Activated B cell treated with CpG ODN at 0.5 μM for 24 hours (primary cell): ENCODE results near the gene RPRD2. TPM values are rescaled to one million over a fixed set of nuclear protein-coding genes. Genes with fewer than 3 reads are reported as not detected.

ENCODE experiments used
- ATAC-seq: fragments of 200-7000 bp; cut with Tn5 transposase; one replicate; pipeline ENCODE4 v1.10.0; 2021; ENCODE audit warnings: low read depth, mild to moderate bottlenecking, moderate library complexity
- CTCF ChIA-PET: fragments of 350-600 bp; sonication (Branson Sonifier 250); formaldehyde crosslinking; loops from one replicate; lab custom pipeline; 2021; ENCODE audit warnings: antibody characterized with exemption; lab: Charles Lee
- POLR2A ChIA-PET: fragments of 350-600 bp; sonication (Branson Sonifier 250); formaldehyde crosslinking; loops from one replicate; lab custom pipeline; 2021; ENCODE audit warnings: antibody characterized with exemption; lab: Charles Lee
- DNase-seq: peaks from one replicate; pipeline ENCODE4 v3.0.0; 2022
- H3K27ac Mint-ChIP-seq: one replicate; pipeline ENCODE4 v1.8.0; 2020; ENCODE audit warnings: mixed read lengths
- H3K27me3 Mint-ChIP-seq: one replicate; pipeline ENCODE4 v1.8.0; 2021; ENCODE audit warnings: mixed read lengths
- H3K36me3 Mint-ChIP-seq: one replicate; pipeline ENCODE4 v1.8.0; 2021; ENCODE audit warnings: low read depth, mixed read lengths
- H3K4me1 Mint-ChIP-seq: one replicate; pipeline ENCODE4 v1.8.0; 2021; ENCODE audit warnings: mixed read lengths
- H3K4me3 Mint-ChIP-seq: one replicate; pipeline ENCODE4 v1.8.0; 2020; ENCODE audit warnings: mild to moderate bottlenecking, mixed read lengths
- H3K9me3 Mint-ChIP-seq: one replicate; pipeline ENCODE4 v1.8.0; 2020; ENCODE audit warnings: mixed read lengths
- CTCF ChIP-seq: fragments of 200-600 bp; IDR thresholded peaks from one replicate; pipeline ENCODE4 v1.8.0; 2022; ENCODE audit warnings: antibody characterized with exemption, mild to moderate bottlenecking
- intact Hi-C: fragments of 100-400 bp; cut with micrococcal nuclease; formaldehyde crosslinking; loops from one replicate; pipeline ENCODE4 v1.15.1; 2024
- total RNA-seq: library from RNA; stranded (reverse); gene quantifications from 2 replicates; pipeline ENCODE4 v1.2.3, GENCODE V29; 2022

Gene RPRD2
- total RNA-seq, 1 donor from 2014 or later, result 28.6 TPM

- H3K27me3 Mint-ChIP-seq, result no peaks in the 10 kb centered on the region
- no peak overlapping the region for H3K4me3 Mint-ChIP-seq
- no peak overlapping the region for H3K27ac Mint-ChIP-seq
- H3K4me1 Mint-ChIP-seq, result peaks cover 2% of the 10 kb centered on the region
- peaks cover 36% of the 10 kb centered on the region for H3K36me3 Mint-ChIP-seq
- ATAC-seq (no peak), DNase-seq (no peak)
- ChIA-PET POLR2A (no interaction called here), CTCF (no interaction called here)
- TF ChIP-seq CTCF, result no peak
- intact Hi-C loops, result no loop called here
- no peaks in the 10 kb centered on the region for H3K9me3 Mint-ChIP-seq
Observed at GRCh38 chr1:150508982-150509381, 145.0 kb downstream of the RPRD2 start.

GRCh38 chr1:150511551-150511950, 147.6 kb downstream of the RPRD2 start:
- CTCF ChIA-PET, result no interaction called here
- Mint-ChIP-seq H3K9me3 (no peaks in the 10 kb centered on the region), H3K4me1 (peaks cover 14% of the 10 kb centered on the region), H3K27me3 (no peaks in the 10 kb centered on the region), H3K27ac (no peak overlapping the region), H3K36me3 (peaks cover 11% of the 10 kb centered on the region), H3K4me3 (no peak overlapping the region)
- no peak for TF ChIP-seq CTCF
- intact Hi-C loops, result no loop called here
- DNase-seq, result no peak
- ATAC-seq, result no peak
- POLR2A ChIA-PET, result interaction anchor here (0.6 kb wide), 1 partner anchor 58 kb away, joined by 5 read pairs; no protein-coding TSS in a partner anchor

- H3K9me3 Mint-ChIP-seq, result no peaks in the 10 kb centered on the region
- peaks cover 5% of the 10 kb centered on the region for H3K36me3 Mint-ChIP-seq
- intact Hi-C loops, result no loop called here
- CTCF ChIA-PET, result no interaction called here
- H3K4me3 Mint-ChIP-seq, result no peak overlapping the region
- TF ChIP-seq CTCF, result no peak
- no peak for DNase-seq
- H3K27me3 Mint-ChIP-seq, result no peaks in the 10 kb centered on the region
- H3K27ac Mint-ChIP-seq, result no peak overlapping the region
- peaks cover 19% of the 10 kb centered on the region for H3K4me1 Mint-ChIP-seq
- ATAC-seq, result no peak
- POLR2A ChIA-PET, result interaction anchor here (0.6 kb wide), 1 partner anchor 346 kb away, joined by 3 read pairs; no protein-coding TSS in a partner anchor
Observed at GRCh38 chr1:150511985-150512660, 148.2 kb downstream of the RPRD2 start.

- no peak overlapping the region for H3K27ac Mint-ChIP-seq
- no peak overlapping the region for H3K4me3 Mint-ChIP-seq
- peaks cover under 1% of the 10 kb centered on the region for H3K36me3 Mint-ChIP-seq
- ChIA-PET CTCF (no interaction called here), POLR2A (interaction anchor here (0.6 kb wide), 1 partner anchor 345 kb away, joined by 3 read pairs; no protein-coding TSS in a partner anchor)
- intact Hi-C loops, result no loop called here
- H3K9me3 Mint-ChIP-seq, result no peaks in the 10 kb centered on the region
- H3K27me3 Mint-ChIP-seq, result no peaks in the 10 kb centered on the region
- peaks cover 27% of the 10 kb centered on the region for H3K4me1 Mint-ChIP-seq
- no peak for TF ChIP-seq CTCF
- ATAC-seq (no peak), DNase-seq (no peak)
Observed at GRCh38 chr1:150512846-150513245, 148.9 kb downstream of the RPRD2 start.

DNA sequence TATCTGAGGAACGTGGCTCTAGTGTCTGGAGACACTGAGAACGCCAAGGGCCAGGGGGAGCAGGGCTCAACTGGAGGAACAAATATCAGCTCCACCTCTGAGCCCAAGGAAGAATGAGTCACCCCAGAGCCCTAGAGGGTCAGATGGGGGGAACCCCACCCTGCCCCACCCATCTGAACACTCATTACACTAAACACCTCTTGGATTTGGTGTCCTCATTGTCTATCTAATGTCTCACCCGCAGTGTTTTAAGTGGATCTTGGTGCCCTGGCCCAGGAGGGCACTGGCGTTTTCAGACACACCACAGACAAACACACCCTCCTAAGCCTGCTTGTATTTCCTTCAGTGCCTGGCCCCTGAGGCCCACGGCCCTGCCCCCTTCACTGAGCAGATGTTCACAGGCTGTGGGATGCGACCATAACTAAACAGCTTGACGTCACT, 149.4 kb downstream of the RPRD2 start:
- no peak overlapping the region for H3K4me3 Mint-ChIP-seq
- ChIA-PET POLR2A (interaction anchor here (0.7 kb wide), 1 partner anchor 23 kb away, joined by 10 read pairs; no protein-coding TSS in a partner anchor), CTCF (interaction anchor here (0.6 kb wide), 1 partner anchor 136 kb away, joined by 4 read pairs; no protein-coding TSS in a partner anchor)
- ATAC-seq (no peak), DNase-seq (no peak)
- TF ChIP-seq CTCF, result no peak
- no peaks in the 10 kb centered on the region for H3K9me3 Mint-ChIP-seq
- H3K27ac Mint-ChIP-seq, result no peak overlapping the region
- intact Hi-C loops, result no loop called here
- H3K27me3 Mint-ChIP-seq, result no peaks in the 10 kb centered on the region
- peaks cover 27% of the 10 kb centered on the region for H3K4me1 Mint-ChIP-seq
- no peaks in the 10 kb centered on the region for H3K36me3 Mint-ChIP-seq
